SJCRH30 (cell line): ENCODE data around the gene SLC2A2. TPM values are rescaled to one million over a fixed set of nuclear protein-coding genes. Genes with fewer than 3 reads are reported as not detected.

Source experiments
- DNase-seq, 2 experiments: peaks; one replicate each; pipeline ENCODE4 v3.0.0-alpha.2; 2015 to 2020
- H3K27ac ChIP-seq: fragments of 250-450 bp; sonication (Bioruptor Pico); 2 replicates; pipeline ENCODE4 v1.5.1; 2020; ENCODE audit warnings: mild to moderate bottlenecking, moderate library complexity
- H3K27me3 ChIP-seq: fragments of 250-450 bp; sonication (Bioruptor Pico); 2 replicates; pipeline ENCODE4 v1.5.1; 2020; ENCODE audit warnings: mild to moderate bottlenecking, moderate library complexity
- H3K36me3 ChIP-seq: fragments of 250-450 bp; sonication (Bioruptor Pico); 2 replicates; pipeline ENCODE4 v1.5.1; 2020; ENCODE audit warnings: mild to moderate bottlenecking, moderate library complexity
- H3K4me1 ChIP-seq: fragments of 250-450 bp; sonication (Bioruptor Pico); 2 replicates; pipeline ENCODE4 v1.5.1; 2020; ENCODE audit warnings: mild to moderate bottlenecking, moderate library complexity
- H3K4me3 ChIP-seq: fragments of 250-450 bp; sonication (Bioruptor Pico); 2 replicates; pipeline ENCODE4 v1.5.1; 2020; ENCODE audit warnings: mild to moderate bottlenecking, moderate library complexity
- H3K9me3 ChIP-seq: fragments of 250-450 bp; sonication (Bioruptor Pico); replicated peaks from 2 replicates; pipeline ENCODE4 v1.5.1; 2020; ENCODE audit warnings: mild to moderate bottlenecking, moderate library complexity
- total RNA-seq: library from RNA; depleted of rRNA; stranded (reverse); fragments of >200 nt; shearing (Covaris generic); gene quantifications from 2 replicates; pipeline ENCODE4 v1.2.3, GENCODE V29; 2014

Gene SLC2A2
- total RNA-seq, 1 experiment from 2014 or later = not detected

GRCh38 chr3:171049861-171050444 is 23.4 kb upstream of the SLC2A2 start:
- Histone ChIP-seq H3K36me3 (no peaks in the 10 kb centered on the region), H3K4me1 (no peaks in the 10 kb centered on the region), H3K27me3 (no peaks in the 10 kb centered on the region), H3K4me3 (no peak overlapping the region), H3K9me3 (no peaks in the 10 kb centered on the region), H3K27ac (no peak overlapping the region)
- DNase-seq = peak; percentile 45 to 71

DNA sequence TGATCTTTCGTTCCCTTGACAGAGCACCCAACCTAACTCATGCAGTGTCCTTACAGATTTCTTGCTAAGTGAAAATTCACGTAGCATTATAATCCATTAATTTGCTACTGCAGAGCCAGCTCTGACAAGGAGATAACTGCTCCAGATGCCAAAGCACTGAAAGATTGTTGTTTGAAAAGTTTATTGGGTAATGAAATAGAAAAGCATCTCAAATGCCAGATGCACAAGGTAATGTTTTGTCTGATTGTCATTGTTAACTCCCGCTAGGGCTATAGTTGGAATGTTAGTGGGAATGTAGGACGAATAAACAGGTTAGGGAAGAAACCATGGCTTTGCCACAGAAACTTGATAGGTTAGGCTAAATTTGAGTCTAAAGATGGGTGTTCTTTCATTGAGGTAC is 20.2 kb upstream of the SLC2A2 start:
- Histone ChIP-seq H3K27me3 (no peaks in the 10 kb centered on the region), H3K4me3 (no peak overlapping the region), H3K36me3 (no peaks in the 10 kb centered on the region), H3K4me1 (no peaks in the 10 kb centered on the region), H3K9me3 (no peaks in the 10 kb centered on the region), H3K27ac (no peak overlapping the region)
- DNase-seq = no peak

DNA sequence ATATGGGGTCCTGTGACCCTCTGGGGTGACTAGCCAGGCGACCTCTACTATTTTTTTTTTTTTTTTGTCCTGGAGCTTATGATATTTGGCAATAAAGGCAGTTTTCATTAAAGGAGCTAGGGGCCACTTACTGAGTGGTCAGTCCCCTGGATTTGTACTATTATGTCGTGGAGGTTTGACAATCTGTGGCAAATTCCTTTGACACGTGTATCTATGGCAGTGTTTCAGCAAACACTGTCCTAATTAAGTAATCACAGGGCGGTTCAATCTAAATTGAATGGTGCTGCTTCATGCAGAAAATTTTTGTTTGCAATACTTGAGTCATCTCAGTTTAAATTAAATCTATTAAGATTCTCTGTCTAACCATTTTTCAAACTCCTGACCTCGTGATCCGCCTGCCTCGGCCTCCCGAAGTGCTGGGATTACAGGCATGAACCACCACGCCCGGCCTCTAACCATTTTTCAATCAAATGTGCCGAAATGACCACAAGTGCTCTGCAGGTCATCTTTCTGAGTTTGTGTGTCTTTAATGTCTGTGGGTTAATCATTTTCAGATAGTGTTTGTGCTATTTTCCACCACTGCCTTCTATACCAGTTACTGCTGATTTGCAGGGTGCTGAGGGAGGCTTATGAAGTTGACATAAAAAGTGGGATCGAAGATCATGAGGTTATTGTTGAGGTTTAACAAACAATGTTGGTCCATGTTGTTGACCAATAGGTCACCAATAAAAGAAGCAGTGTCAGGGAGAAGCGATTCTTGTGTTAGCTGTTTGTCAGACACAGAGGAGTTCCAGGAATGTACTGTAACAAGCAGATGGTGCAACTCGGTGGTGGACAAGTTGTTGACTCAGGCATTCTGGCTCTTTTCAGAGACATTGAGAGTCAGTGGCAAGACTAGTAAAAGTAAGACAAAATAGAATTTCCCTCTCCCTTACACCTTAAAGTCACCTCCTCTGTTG is 18.6 kb upstream of the SLC2A2 start:
- Histone ChIP-seq H3K27ac (no peak overlapping the region), H3K4me3 (no peak overlapping the region), H3K36me3 (no peaks in the 10 kb centered on the region), H3K9me3 (no peaks in the 10 kb centered on the region), H3K4me1 (no peaks in the 10 kb centered on the region), H3K27me3 (no peaks in the 10 kb centered on the region)
- no peak for DNase-seq

GRCh38 chr3:171044384-171044783 is 17.9 kb upstream of the SLC2A2 start:
- Histone ChIP-seq H3K4me3 (no peak overlapping the region), H3K9me3 (no peaks in the 10 kb centered on the region), H3K27me3 (no peaks in the 10 kb centered on the region), H3K36me3 (no peaks in the 10 kb centered on the region), H3K4me1 (no peaks in the 10 kb centered on the region), H3K27ac (no peak overlapping the region)
- DNase-seq = no peak

DNA sequence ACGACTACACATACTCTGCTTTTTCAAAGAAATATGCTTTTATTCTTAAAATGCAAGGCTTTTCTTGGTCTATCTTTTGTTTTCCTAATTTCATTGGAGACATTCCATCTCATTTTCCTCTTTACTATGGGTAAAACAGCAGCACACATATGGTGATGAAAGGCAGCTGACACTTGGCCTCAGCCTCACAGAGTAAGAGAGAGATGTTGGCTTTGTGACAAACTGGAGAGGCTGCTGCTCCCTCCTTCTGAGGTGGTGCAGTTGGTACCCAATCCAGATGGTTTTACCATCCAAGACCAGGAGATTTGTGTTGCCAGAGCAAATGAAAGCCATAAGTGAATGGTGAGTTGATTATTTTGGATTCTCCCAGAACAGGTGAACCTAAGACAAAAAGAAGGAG is 13.2 kb upstream of the SLC2A2 start:
- no peaks in the 10 kb centered on the region for H3K4me1 ChIP-seq
- no peaks in the 10 kb centered on the region for H3K9me3 ChIP-seq
- H3K4me3 ChIP-seq = no peak overlapping the region
- H3K27me3 ChIP-seq = no peaks in the 10 kb centered on the region
- no peaks in the 10 kb centered on the region for H3K36me3 ChIP-seq
- no peak overlapping the region for H3K27ac ChIP-seq
- no peak for DNase-seq

GRCh38 chr3:171038342-171038741 is 11.8 kb upstream of the SLC2A2 start:
- no peaks in the 10 kb centered on the region for H3K27me3 ChIP-seq
- no peaks in the 10 kb centered on the region for H3K9me3 ChIP-seq
- no peaks in the 10 kb centered on the region for H3K36me3 ChIP-seq
- DNase-seq = no peak
- no peaks in the 10 kb centered on the region for H3K4me1 ChIP-seq
- no peak overlapping the region for H3K27ac ChIP-seq
- no peak overlapping the region for H3K4me3 ChIP-seq

- Histone ChIP-seq H3K27ac (no peak overlapping the region), H3K4me1 (no peaks in the 10 kb centered on the region), H3K4me3 (no peak overlapping the region), H3K36me3 (no peaks in the 10 kb centered on the region), H3K9me3 (no peaks in the 10 kb centered on the region), H3K27me3 (no peaks in the 10 kb centered on the region)
- DNase-seq = peak in 1 of 2 experiments; percentile 10
Observed at GRCh38 chr3:171028779-171029232, 2.3 kb upstream of the SLC2A2 start.

DNA sequence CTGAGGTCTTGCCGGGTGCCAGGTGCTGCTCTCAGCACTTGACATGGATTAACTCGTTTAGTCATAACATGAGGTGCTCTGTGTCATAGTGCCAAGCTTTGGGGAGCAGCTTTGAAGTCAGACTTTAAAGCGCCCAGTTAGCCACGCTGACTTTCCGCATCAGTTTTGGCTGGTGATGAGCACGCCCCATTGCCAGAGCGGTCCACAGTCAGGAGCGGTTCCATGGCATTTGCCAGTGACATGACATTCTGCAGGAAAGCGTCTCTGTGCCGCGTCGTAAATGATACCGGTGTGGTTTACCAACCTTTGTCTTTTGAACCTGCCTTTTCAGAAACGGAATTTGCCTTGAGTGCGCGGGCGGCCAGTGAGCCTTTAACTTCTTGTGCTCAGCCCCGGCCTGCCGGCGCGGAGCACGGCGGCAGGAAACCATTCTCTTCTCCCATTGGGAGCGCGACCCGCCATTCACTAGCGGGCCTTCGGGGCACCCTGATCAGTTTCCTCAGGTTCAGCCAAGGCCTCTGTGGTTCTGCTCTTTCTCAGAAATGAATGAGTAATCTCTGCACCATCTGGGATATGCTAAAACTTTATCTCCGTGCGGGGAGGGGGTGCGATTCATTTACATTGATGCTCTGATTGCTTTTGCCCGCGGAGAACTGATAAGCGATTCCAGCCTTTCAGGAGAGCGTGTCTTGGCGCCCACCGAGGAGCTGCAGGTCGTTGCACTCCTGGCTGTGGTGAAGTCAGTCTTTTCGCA is 1.7 kb upstream of the SLC2A2 start:
- H3K4me3 ChIP-seq = no peak overlapping the region
- H3K27ac ChIP-seq = no peak overlapping the region
- no peaks in the 10 kb centered on the region for H3K36me3 ChIP-seq
- H3K4me1 ChIP-seq = no peaks in the 10 kb centered on the region
- H3K9me3 ChIP-seq = no peaks in the 10 kb centered on the region
- H3K27me3 ChIP-seq = no peaks in the 10 kb centered on the region
- no peak for DNase-seq

- H3K36me3 ChIP-seq = no peaks in the 10 kb centered on the region
- no peaks in the 10 kb centered on the region for H3K9me3 ChIP-seq
Observed at GRCh38 chr3:171023566-171023965, 3.0 kb downstream of the SLC2A2 start.

GRCh38 chr3:171021377-171021776 is 5.1 kb downstream of the SLC2A2 start:
- Histone ChIP-seq H3K4me3 (no peak overlapping the region), H3K4me1 (no peaks in the 10 kb centered on the region), H3K9me3 (no peaks in the 10 kb centered on the region), H3K27me3 (no peaks in the 10 kb centered on the region), H3K36me3 (no peaks in the 10 kb centered on the region), H3K27ac (no peak overlapping the region)
- DNase-seq = no peak

More at GRCh38 chr3:171023566-171023965, 3.0 kb downstream of the SLC2A2 start:
- DNase-seq = no peak
- Histone ChIP-seq H3K4me3 (no peak overlapping the region), H3K4me1 (no peaks in the 10 kb centered on the region), H3K27ac (no peak overlapping the region), H3K27me3 (no peaks in the 10 kb centered on the region)

DNA sequence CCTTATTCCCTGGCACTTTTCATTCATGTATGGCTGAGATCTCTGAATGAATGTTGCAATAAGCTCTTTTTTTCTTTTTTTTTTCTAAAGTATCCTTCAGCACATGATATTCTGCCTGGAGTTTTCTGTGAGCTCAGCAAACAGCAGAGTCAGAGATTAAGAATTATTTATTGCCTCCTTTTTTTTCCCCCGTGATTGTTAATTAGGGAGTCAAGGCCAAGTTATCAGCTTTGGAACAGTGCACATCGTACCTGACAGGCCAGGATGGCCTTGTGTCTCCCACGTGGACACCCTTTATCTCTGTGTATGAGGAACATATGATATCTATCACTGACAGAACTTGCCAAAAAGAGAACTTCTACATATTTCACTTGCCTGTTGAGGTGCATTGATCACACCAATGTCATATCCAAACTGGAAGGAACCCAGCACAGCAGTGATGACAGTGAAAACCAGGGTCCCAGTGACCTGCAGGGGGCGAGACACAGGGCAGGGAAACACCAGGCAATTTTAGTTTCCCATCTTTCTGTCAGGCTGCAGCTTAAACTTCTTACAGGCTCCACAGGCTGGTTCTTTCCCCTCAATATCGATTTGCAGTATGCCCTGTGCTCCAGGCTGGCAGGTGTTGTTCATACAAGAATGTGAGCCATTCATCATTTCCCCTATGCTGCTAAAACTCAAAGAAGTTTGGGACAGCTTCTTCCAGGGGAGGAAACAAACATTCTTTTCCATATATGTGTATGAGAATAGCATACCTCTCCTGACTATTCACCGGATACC is 8.2 kb downstream of the SLC2A2 start:
- Histone ChIP-seq H3K36me3 (no peaks in the 10 kb centered on the region), H3K4me3 (no peak overlapping the region), H3K27ac (no peak overlapping the region), H3K4me1 (no peaks in the 10 kb centered on the region), H3K9me3 (no peaks in the 10 kb centered on the region), H3K27me3 (no peaks in the 10 kb centered on the region)
- no peak for DNase-seq

GRCh38 chr3:171013822-171014748 is 12.4 kb downstream of the SLC2A2 start:
- H3K4me3 ChIP-seq = no peak overlapping the region
- no peaks in the 10 kb centered on the region for H3K27me3 ChIP-seq
- no peak for DNase-seq
- H3K4me1 ChIP-seq = no peaks in the 10 kb centered on the region
- no peaks in the 10 kb centered on the region for H3K9me3 ChIP-seq
- H3K27ac ChIP-seq = no peak overlapping the region
- no peaks in the 10 kb centered on the region for H3K36me3 ChIP-seq

GRCh38 chr3:171011873-171012336 is 14.6 kb downstream of the SLC2A2 start:
- no peaks in the 10 kb centered on the region for H3K27me3 ChIP-seq
- H3K9me3 ChIP-seq = no peaks in the 10 kb centered on the region
- no peaks in the 10 kb centered on the region for H3K36me3 ChIP-seq
- H3K4me1 ChIP-seq = no peaks in the 10 kb centered on the region
- no peak for DNase-seq
- no peak overlapping the region for H3K4me3 ChIP-seq
- no peak overlapping the region for H3K27ac ChIP-seq
